ENCODE data around the gene MIEF2. TPM values are rescaled to one million over a fixed set of nuclear protein-coding genes. Genes with fewer than 3 reads are reported as not detected.

MIEF2 gene
- total RNA-seq, 1 experiment from 2014 or later, result 9.4 TPM

DNA sequence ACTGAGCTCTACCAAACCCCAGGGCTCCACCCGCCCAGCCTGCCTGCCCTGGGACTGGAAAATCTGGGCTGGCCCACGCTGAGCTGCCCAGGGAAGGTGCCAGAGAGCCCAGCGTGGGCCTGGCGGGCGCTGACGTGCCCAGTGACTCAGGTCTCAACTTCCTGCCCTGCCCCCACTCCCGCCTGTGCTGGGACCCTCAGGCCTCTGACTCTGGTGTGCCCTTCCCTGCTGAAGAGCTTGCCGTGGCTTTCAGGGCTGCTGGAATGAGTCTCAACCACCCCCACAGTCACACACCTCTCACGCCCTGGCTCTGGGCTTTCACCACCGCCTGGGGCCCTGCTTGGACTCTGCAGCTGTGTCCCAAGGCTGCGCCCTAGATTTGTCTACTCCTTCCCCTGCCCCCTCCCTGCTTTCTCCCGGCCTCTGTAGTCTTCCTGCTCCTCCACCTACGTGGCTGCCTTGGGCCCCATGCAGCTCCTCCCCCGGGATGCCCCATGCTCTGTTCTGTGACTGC lies 24.7 kb upstream of the MIEF2 start:
- peak; percentile 81 for DNase-seq (ENCODE audit: low read depth)

DNA sequence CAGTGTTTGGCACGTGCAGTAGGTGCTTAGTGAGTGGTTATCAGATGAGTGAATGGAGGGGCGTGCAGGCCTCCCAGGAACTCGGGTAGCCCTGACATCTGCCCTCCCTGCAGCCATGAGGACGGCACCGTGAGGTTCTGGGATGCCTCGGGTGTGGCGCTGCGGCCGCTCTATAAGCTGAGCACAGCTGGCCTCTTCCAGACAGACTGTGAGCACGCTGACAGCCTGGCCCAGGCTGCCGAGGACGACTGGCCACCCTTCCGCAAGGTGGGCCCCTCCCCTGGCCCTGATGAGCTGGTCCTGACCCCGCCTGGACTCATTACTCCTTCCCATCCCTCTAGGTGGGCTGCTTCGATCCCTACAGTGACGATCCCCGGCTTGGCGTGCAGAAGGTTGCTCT lies 24.0 kb upstream of the MIEF2 start:
- no peak for DNase-seq (ENCODE audit: low read depth)

DNA sequence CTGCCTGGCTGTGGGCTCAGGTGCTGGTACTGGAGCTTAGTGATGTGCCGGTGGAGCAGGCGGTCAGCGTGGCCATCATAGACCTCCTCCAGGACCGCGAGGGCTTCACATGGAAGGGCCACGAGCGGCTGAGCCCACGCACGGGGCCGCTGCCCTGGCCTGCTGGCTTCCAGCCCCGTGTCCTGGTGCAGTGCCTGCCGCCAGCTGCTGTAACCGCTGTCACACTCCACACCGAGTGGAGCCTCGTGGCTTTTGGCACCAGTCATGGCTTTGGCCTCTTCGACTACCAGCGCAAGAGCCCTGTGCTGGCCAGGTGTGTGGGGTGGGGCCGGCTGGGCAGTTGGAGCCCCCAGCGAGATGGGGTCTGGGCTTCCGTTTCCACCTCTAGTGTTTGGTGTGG lies 23.0 kb upstream of the MIEF2 start:
- no peak for DNase-seq (ENCODE audit: low read depth)

DNA sequence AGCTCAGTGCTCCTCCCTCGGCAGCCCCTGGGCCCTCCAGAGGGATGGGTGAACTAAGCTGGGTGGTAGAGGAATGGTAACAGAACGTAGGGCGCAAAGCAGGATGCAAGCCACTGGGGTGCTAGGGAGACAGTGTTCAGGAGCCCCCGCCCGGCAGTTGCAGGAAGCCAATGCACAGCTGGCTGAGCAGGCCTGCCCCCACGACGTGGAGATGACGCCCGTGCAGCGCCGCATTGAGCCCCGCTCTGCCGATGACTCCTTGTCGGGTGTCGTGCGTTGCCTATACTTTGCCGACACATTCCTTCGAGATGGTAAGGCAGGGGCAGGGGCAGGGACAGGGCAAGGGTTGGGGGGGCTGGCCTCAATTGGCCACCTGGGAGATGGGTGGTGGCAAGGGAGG lies 22.2 kb upstream of the MIEF2 start:
- no peak for DNase-seq (ENCODE audit: low read depth)

DNA sequence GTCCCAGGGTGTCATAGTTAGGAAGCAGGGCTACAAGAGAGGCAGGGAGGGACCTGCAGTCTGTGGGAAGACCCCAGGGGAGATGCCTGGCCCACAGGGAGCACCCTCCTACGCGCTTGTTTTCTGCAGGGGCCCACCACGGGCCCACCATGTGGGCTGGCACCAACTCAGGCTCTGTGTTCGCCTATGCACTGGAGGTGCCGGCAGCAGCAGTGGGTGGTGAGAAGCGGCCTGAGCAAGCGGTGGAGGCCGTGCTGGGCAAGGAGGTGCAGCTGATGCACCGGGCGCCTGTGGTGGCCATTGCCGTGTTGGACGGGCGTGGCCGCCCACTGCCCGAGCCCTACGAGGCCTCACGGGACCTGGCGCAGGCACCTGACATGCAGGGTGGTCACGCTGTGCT lies 20.0 kb upstream of the MIEF2 start:
- no peak for DNase-seq (ENCODE audit: low read depth)

DNA sequence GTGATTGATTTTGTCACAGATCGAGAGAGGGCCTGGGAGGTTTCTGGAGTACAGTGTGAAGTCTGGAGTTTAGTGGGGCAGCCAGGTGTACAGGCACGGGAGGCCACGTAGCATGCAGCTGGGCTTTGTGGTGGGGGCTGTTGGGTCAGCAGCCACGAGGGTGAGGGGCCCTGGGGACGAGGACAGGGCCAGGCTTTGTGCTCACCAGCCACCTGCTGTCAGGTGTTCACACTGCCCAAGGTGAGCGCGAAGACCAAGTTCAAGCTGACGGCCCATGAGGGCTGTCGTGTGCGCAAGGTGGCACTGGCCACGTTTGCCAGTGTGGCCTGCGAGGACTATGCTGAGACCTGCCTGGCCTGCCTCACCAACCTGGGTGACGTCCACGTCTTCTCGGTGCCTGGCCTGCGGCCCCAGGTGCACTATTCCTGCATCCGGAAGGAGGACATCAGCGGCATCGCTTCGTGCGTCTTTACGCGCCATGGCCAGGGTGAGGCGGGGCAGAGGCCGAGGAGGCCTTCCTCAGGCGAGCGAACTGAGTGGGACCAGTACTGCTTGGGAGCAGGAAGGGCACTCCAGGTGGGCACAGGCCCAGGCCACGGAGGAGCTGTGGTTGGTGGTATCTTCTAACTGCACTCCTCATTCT lies 19.1 kb upstream of the MIEF2 start:
- DNase-seq (ENCODE audit: low read depth), result no peak

DNA sequence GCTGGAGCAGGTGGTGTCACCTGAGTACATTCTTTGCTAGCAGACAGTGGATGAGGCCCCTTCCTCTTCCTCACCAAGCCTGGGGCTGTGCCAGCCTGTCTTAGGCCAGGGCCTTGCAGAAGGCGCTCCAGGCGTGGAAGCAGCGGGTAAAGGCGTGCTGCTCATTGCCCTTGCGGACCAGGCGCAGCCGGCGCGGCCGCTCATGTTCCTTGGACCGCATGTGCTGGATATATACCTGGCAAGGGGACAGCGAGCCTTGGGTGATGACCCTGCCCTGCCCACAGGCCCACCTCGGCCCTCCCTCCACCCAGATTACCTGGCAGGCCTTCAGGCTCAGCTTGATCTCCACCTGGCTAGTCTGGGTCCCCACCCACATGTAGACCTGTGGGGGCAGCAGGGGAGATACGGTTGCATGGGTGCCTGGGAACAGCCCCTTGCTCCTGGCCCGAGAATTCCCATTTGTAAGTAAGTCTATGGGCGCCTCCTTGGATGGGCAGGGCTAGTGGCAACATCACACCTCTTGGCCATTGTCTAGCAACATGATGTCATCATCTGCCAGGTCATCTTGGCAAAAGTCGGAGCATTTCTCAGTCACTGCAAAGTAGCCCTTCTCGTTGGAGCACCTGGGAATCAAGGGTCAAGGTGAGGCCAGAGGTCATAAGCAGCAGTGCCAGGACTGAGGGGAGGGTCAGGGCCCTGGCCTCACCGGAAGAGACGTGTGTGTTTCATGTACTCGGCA lies 15.3 kb upstream of the MIEF2 start:
- DNase-seq (ENCODE audit: low read depth), result no peak

DNA sequence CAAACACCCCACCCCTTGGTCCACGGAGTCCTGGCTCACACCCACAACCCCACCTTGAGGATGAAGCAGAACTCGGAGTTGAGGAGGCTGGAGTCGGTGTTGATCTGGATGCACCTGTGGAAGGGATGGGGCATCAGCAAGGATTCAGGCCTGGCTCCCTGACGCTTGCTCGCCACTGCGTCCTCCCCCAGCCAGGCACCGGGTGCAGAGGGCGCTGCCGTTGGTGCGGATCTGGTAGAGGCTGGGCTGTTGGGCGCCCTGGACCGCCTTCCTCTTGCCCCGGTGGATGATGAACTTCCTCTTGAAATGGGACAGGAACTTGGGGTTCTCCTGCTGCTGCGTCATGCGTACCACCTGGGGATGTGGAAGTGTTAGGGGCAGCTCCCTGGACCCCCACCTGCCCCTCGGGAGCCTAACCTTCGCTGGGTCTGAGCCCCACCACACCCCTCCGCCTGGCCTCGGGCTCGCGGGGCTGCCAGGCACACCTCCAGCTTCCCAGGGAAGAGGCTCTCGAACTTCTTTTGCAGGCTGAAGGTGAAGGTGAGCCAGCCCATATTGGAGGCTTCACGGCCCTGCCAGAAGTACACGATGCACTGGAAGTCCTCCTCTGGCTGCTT lies 14.2 kb upstream of the MIEF2 start:
- no peak for DNase-seq (ENCODE audit: low read depth)

DNA sequence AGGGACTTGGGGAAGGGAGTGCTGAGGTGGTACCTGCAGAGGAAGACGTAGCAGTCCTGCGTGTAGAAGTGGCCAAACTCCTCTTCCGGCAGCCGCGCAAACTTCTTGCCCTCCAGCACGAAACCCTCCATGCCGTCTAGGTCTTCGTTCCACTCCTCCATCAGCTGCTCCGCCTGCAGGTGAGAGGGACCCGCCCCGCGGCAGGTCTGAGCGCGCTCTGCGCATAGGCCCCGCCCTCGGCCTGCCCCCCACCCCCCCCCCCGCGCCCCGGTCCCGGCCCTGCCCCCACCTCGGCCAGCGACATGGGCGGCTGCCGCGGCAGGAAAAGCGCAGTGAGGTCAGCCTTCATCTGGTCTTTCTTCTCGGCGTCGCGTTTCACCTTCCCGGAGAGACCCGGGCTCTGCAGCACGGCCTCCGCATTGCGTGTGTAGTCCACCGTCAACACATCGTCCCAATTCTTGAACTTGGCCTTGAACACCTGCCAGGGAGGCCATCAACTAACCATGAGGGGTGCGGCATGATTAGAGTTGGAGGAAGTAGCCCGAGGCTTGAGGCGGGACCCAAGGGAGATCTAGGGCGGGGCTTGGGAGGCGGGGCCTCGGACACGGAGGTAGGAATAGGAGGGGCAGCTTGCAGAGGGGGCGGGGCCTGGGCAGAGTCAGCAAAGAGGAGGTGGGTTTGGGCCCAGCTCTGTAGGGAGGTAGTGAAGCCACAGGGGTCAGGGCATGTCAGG lies 13.4 kb upstream of the MIEF2 start:
- DNase-seq (ENCODE audit: low read depth), result no peak

DNA sequence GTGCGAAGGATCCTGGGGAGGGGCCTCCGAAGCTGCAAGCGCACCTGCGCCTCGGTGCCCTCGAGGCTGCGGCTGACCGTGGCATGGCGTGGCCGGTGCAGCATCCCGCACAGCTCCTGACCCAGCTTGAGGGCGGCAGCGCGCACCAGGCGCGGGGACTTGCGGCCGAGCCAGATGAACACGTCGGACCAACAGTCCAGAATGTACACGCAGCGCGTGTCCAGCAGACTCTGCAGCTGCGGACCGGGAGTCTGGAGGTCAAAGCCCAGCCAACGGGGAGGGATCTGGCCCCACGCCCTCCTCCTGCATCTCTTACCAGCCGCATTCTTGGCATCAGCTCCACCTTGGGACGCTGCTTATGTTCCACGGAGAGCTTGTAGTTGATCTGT lies 12.9 kb upstream of the MIEF2 start:
- DNase-seq (ENCODE audit: low read depth), result no peak

DNA sequence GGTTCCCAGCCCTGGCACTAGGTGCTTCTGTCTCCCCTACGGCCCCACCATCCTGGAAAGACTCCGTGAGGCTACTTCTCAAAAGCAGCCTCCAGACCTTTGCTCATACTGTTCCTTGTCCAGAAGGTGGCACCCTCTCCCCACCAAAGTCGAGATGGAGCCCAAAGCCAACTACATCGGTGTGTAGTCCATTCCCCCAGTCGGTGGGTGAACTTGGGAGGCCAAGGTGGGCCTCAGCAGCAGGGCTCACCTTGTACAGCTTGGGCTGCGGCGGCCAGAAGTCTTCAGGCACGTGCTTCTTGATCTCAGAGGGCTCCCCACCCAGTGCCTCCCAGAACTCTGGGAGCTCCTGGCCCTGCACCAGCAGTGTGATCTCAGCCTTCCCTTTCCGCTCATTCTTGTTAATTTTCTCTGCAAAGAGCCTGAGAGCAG lies 12.1 kb upstream of the MIEF2 start:
- peak; percentile 55 for DNase-seq (ENCODE audit: low read depth)

DNA sequence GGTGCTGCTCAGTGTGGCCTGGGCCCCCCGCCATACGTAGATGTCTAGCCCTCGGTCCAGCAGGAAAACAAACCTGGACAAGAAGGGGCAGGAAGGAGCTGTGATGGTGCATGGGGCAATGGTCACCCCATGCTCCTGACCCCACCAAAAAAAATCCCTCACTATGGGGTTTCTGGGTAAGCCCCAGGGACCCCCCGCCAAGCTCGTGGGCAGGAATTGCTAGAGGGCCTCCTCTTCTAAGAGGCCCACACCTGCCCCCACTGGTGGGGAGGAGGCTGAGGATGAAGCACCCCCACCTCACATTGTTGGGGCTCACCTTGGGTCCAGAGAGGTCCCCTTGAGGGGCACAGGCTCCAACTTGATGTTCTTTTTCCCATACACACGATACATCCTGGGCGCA lies 11.7 kb upstream of the MIEF2 start:
- no peak for DNase-seq (ENCODE audit: low read depth)

DNA sequence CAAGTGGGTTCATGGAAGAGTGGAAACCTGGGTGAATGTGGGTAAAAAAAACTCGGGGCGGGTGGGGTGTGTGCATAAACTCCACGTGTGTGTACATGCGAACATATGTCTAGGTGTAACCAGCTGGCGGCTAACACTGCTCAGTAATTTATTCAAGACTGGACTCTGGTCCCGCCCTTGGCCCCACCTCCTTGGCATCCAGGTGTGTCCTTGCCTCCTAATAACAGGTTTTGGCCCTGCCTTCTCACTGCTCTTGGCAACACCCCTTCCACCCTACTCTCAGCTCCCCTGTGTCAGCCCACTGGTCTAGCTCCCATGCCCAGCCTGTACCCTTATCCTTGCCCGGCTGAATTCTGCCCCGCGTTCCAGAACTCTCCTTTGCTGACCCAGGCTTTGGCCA lies 10.2 kb upstream of the MIEF2 start:
- no peak for DNase-seq (ENCODE audit: low read depth)

DNA sequence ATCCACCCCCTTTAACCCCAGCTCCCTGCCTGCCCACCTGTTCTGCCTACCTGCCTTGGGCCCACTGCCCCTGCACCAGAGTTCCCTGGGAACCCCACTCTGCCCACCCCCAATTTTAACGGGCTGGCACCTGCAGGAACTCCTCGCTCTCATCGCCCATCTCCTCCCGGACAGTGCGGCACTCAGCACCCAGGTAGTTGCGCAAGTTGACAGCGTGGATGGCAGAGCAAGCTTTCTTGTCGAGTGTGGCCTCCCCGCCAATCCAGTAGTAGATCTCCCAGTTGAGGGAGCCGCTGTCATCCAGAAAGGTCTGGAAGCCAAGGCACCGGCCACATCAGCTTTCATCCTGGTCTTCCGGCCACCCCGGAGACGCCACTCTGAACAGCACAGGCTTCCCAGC lies 9.8 kb upstream of the MIEF2 start:
- no peak for DNase-seq (ENCODE audit: low read depth)

DNA sequence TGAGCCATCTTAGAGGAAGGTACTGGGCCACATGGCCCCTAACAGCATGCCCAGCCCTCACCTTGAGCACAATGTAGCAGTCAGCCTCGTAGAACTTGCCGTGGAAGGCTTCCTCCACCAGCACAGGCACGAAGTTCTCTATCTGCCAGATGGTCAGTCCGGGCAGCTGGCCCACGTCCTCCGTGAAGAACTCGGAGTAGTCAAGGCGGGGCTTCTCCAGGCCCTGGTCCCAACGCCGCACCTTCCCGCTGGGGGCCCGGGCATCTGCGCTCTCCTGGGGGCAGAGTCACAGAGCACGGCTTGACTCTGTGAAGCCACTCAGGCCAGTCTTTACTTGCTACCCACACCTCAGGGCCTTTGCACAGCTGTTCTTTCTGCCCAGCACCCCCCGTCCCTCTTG lies 9.3 kb upstream of the MIEF2 start:
- DNase-seq (ENCODE audit: low read depth), result no peak

DNA sequence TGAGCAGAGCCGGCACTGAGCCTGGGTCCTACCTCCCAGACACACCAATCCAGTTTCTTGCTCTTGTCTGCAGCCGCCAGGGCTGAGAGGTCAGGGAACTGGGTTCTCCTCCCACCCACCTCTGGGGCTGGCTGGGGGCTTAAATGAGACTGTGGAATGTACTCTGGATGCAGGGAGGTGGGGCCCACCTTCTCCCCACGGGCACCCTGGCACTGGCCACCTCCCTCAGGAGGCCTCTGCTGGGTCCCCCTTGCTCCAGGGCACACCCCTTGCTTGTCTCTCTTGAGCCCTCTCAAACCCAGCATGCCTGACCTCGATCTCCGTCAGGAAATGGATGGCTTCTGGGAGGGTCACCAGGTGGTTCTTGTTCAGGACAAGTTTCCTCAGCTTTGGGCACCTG lies 8.3 kb upstream of the MIEF2 start:
- no peak for DNase-seq (ENCODE audit: low read depth)

DNA sequence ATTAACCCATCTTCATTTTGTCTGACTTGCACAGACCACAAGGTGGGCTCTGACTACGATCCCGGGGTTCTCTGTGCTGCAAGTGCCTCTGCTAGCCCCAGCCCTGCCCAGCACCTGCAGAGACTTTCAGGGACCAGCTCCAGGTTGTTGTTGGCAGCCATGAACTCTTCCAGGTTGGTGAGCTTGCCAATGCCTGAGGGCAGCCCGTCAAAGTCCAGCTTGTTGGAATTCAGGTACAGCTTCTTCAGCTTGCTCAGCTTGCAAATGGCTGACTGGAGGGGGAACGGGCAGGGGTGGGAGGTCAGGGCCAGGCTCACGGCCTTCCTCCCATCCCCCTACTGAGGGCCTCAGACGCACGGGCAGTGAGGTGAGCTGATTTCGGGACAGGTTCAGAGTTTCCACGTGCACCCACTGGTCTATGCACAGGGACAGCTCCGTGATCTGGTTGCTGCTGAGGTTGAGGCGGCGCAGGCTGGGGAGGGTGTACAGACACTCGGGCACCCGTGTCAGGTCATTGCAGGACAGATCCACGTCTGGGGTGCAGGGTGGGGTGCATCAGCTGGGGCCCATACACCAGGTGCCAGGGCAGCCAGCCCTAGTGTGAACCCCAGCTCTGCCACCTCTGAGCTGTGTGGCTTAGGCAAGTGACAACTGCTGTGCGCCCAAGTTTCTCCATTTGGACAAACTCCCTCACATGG lies 7.1 kb upstream of the MIEF2 start:
- no peak for DNase-seq (ENCODE audit: low read depth)

DNA sequence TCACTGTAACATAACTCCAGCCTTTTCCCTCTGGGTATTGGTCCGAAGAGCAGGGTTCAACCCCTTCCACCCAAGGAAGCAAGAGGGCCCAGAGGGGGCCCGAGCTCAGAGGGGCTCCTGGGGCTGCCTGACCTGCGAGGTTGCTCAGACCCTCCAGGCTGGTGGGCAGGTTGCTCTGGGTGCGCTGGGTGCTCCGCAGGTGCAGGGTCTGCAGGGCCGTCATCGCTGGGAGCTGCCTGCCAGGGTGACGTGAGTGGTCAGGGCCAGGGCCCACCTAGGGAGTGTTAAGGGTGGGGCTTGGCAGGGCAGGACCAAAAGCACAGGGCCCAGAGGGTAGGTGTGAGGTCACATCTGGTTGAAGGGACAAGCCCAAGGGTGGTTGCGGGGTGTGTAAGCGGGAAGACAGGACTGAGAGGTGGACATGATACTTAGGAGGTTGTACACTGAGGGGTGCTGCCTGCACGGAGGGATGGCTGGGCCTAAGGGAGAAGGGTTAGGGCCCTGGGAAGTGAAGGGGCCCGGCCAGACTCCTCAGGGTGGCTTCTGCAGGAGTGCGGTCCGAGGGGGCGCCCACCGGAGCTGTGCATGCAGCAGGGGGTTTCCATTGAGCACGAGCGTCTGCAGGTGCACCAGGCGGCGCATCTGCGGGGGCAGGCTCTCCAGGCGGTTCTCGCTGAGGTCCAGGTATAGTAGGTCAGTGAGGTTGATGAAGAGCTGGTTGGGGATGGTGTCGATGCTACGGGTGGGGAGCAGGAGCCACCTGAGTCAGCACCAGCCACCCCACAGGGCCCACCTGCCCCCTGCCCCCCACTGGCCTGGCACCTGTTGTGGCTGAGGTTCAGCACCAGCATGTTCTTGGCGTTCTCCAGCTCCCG lies 6.3 kb upstream of the MIEF2 start:
- DNase-seq (ENCODE audit: low read depth), result no peak

DNA sequence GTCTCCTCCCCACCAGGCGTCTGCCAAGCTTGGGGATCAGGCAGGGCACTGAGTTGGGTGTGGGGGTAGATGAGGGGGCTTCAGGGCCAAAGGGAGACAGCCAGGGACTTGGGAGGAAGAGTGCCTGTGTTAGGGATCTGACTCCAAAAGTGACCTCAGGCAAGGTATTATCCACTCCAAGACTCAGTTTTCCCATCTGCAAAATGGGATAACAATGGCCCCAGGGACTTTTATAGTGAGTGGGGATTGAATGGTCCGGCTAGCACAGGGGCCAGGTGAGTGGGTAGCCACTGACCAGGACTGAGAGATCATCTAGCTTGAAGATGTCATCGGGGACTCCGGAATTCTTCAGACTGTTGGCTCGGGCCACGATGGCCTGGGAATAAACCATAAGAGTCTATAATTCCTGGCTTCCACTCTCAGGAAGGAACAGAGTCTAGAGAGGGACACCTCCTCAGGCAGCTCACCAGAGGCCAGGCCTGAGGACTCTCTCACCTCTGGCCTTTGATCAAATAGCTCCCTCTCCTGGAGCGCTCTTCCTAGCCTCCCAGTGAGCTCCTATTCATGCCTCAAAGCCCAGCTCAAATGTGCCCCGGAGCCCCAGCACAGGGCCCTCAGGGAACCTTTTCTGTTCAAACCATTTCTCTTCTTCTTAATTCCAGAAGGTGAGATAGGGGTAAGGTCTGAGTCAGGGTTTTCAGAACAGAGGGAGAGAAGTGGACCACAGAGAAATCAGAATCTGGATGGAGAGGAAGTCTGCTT lies 5.4 kb upstream of the MIEF2 start:
- no peak for DNase-seq (ENCODE audit: low read depth)

DNA sequence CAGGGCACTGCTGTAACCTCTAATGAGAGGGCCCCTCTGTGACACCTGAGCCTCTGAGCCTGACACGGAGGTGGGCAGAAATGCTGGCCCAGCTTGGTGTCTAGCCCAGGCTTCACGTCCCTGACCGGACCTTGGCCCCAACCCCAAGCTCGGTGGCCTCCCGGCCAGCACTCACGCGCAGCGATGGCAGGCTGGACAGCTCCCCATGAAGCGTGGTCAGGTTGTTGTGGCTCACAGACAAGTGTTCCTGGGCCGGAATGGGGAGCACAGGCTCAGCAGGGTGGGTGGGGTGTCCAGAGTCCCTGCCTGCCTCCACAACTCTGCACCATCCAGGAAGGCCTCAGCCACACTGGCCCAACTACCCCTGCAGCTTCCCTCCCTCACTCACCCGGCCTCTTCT lies 4.1 kb upstream of the MIEF2 start:
- DNase-seq (ENCODE audit: low read depth), result no peak

Data from LHCN-M2 (cell line).